GM21825 (cell line): ENCODE data around the gene CMTM3.
"Not testable (repeated sequence)": the region's sequence is repeated elsewhere in the genome, so short reads cannot be mapped to it uniquely, and the experiment has no call there.

ENCODE experiments used
- ATAC-seq: cut with Tn5 transposase; IDR thresholded peaks from one replicate; pipeline ENCODE4 v1.9.1; 2021; ENCODE audit warnings: mild to moderate bottlenecking, moderate library complexity; ENCODE audit not compliant: unreplicated experiment

Gene CMTM3

GRCh38 chr16:66608241-66609138 lies 4.0 kb downstream of the CMTM3 start:
- ATAC-seq, result peak; percentile 34

DNA sequence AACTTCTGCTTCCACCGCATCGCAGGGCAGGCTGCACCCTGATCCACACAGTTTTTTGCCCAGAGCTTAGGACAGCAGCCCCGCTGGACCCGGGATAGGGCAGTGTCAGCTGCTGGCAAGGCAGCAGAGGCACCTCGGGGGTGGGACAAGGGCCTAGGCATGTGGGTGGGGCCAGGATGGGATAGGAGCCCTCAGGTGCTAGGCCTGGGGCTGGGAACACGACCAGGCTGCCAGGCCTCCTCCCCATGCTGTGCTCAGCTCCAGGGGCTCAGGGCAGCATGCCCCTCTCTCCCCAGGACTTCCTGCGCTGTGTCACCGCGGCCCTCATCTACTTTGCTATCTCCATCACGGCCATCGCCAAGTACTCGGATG lies 4.6 kb downstream of the CMTM3 start:
- ATAC-seq, result no peak

DNA sequence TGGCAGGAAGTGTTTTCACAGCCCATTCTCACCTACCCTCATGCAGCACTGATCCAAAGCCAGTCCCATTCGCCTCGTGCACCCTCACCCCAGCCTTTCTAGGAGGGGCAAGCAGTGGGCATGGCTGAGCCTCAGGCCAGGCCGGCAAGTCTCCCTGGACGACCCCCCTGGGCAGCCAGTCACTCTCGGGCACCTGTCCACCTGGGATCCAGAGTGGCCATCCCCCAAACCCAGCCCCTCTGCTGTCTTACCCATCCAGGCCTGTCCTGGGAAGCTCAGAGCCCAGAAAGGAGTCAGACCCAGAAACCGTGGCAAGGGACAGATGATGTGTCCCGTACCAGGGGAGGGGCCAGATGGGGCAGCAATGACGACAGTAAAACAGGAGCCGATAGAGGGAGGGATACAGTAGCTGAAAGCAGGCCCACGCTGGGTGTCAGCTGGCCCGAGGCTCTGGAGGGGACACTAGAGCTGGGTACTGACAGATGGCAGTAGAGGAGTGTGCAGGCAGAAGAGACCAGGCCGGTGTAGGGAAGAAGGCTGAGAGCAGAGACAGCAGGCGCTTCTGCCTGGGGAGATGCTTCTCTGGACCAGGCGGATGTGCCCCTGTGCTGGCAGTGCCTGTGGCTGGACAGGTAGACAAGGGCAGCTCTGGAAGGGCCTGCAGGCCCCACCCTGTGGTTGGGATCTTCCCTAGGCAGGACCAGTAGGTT lies 5.8 kb downstream of the CMTM3 start:
- ATAC-seq, result no peak

DNA sequence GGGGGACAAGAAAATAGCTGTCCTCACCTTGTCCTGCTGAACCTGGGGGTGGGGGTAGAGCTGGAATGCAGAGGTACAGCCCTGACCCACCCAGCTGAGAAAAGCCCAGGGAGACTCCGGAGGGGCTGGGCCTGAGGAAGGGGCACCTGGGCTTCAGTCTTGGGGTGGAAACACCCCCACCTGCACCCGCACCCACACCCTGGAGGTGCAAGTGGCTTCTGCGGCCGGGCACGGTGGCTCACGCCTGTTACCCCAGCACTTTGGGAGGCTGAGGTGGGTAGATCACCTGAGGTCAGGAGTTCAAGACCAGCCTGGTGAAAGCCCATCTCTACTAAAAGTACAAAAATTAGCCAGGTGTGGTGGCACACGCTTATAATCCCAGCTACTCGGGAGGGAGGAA lies 7.4 kb downstream of the CMTM3 start:
- not testable (repeated sequence) for ATAC-seq

DNA sequence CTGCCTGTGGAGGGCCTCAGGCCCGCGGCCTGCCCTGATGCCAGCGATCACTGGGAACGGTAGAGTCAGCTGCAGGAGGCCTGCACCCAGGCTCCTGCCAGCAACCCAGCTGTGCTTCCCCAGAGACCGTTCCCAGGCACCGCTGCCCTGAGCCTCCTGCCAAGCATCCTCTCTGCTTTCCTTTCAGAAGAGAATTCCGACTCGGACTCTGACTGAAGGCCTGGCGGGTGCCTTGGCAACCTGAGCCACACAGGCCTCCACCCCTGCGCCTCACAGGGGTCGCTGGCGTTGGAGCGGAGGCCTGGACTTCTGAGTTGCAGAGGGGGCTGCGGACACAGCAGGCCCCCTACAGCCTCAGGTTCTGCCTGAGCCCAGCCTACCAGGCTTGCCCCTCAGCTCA lies 7.9 kb downstream of the CMTM3 start:
- ATAC-seq, result no peak

DNA sequence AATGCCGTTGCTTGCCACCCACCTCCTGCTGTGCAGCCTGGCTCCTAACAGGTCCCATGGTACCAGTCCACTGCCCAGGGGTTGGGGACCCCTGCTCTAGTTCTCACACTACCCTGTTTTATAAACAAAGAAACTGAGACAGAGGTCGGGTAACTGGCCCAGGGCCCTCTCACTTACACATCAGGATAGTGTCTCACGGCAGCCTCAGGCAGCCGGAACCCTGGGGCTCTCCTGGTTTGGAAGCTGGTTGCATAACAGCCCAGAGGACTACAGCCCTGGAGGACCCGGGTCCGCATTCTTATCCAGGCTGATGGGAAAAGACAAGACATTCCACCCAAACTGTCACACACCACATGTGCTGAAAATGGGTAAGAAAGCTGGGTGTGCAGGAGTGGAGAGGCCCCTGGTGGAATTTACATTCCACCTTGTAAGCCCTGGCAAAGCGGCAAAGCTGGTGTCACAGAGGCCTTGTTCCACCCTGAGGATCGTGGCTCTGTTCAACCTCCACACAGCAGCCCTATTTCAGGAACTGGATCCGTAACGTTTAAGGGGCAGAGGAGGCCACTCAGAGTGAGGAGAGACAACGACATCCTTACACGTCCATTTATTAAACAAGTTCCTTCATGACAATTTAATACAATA lies 9.8 kb downstream of the CMTM3 start:
- no peak for ATAC-seq

GRCh38 chr16:66616169-66616568 lies 11.7 kb downstream of the CMTM3 start:
- ATAC-seq, result no peak

DNA sequence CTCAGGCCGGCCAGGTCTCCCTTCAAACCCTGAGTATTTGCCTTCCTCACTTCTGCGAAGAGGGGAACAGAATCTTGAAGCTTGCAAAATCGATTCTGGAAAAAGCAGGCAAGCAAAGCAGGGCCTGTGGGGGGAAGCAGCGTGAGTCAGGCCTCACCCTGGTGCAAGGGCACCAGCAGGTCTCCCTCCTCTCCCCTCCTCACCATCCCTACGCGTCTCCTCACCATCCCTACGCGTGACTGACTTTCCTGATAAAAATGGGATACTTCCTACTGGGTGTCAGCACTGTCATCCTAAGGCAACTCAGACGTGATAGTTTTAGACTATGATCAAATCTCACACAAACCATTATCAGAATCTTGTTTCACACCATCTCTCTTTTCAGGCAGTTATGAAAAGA lies 12.1 kb downstream of the CMTM3 start:
- no peak for ATAC-seq

DNA sequence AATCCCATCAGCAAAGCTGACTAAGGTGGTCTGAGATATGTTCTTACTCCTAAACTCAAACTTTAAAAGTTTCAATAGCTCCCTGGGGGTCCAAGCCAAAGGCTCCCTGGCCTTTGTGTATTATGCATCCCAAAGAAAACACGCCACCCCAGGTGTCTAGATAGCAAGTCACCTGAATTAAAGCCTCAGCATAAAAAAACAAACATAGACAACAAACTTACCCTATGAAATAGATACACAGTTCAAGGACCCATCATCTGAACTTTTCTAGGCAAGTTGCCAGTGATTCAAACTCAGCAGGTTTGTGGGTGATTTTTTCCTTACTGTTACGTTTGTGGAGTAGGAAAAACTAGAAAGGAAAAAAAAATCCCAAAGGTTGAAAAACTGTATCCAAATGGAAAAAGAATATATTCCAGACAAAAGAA lies 12.5 kb downstream of the CMTM3 start:
- ATAC-seq, result no peak

DNA sequence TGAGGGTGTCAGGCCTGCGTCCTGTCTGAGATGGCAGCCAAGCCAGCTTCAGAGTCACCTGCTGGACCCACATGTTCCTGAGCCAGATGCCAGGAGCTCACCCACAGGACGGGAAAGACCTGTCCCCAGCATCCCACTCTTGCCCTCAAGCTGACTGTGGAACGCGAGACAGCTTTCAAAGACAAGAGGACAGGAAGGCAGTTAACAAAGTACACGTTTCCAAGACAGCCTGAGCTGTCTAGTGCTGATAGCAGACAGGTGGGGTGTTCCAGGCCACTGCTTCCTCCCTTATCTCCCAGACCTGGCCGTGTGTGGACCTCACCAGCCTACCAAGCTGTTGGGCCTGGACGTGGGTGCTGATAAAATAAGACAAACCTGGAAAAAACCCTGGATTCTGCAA lies 13.2 kb downstream of the CMTM3 start:
- ATAC-seq, result no peak

- no peak for ATAC-seq
These were observed 14.3 kb downstream of the CMTM3 start for GRCh38 chr16:66618588-66619375.

GRCh38 chr16:66619534-66620428 lies 15.3 kb downstream of the CMTM3 start:
- no peak for ATAC-seq

- ATAC-seq, result no peak
These were observed 15.9 kb downstream of the CMTM3 start for GRCh38 chr16:66620429-66620795.

GRCh38 chr16:66621973-66622372 lies 17.5 kb downstream of the CMTM3 start:
- ATAC-seq, result no peak

GRCh38 chr16:66622863-66623262 lies 18.4 kb downstream of the CMTM3 start:
- no peak for ATAC-seq

DNA sequence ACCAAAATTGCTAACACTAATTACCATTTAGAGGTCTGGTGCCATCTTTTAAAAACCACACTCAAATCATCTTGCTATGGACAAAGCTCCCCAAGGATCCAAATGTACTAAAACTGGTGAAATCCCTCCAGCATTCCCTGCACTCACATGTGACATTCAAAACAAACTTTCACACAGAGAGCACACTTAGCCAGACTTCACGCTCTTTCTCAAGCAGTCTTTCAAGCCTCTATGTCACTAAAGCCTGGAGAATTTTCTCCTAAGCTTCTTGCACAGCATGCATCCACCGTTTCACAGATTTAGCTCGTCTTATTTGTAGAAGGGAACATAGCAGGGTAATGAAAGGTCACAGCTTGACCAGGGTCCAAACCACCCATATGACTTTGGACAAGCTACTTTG lies 19.3 kb downstream of the CMTM3 start:
- no peak for ATAC-seq

DNA sequence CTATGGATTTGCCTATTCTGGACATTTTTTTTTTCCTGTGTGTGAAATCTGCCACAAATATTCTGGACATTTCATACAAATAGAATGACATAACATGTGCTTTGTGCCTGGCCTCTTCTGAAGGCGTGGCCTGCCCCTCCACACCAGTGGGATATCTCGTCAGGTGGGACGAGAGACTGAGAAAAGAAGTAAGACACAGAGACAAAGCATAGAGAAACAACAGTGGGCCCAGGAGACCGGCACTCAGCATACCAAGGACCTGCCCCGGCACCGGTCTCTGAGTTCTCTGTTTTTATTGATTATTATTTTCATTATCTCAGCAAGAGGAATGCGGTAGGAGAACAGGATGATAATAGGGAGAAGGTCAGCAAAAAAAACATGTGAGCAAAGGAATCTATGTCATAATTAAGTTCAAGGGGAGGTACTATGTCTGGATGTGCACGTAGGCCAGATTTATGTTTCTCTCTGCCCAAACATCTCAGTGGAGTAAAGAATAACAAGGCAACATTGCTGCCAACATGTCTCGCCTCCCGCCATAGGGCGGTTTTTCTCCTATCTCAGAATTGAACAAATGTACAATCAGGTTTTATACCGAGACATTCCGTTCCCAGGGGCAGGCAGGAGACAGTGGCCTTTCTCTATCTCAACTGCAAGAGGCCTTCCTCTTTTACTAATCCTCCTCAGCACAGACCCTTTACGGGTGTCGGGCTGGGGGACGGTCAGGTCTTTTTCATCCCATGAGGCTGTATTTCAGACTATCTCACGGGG lies 23.3 kb downstream of the CMTM3 start:
- ATAC-seq, result not testable (repeated sequence)

- no peak for ATAC-seq
These were observed 25.4 kb downstream of the CMTM3 start for GRCh38 chr16:66629856-66630255.

DNA sequence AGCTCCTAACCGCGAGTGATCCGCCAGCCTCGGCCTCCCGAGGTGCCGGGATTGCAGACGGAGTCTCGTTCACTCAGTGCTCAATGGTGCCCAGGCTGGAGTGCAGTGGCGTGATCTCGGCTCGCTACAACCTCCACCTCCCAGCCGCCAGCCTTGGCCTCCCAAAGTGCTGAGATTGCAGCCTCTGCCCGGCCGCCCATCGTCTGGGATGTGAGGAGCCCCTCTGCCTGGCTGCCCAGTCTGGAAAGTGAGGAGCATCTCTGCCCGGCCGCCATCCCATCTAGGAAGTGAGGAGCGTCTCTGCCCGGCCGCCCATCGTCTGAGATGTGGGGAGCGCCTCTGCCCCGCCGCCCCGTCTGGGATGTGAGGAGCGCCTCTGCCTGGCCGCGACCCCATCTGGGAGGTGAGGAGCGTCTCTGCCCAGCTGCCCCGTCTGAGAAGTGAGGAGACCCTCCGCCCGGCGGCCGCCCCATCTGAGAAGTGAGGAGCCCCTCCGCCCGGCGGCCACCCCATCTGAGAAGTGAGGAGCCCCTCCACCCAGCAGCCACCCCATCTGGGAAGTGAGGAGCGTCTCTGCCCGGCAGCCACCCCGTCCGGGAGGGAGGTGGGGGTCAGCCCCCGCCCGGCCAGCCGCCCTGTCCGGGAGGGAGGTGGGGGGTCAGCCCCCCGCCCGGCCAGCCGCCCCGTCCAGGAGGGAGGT lies 26.2 kb downstream of the CMTM3 start:
- not testable (repeated sequence) for ATAC-seq
